OCI-LY7 (cell line): ENCODE measurements around the gene SGMS1. TPM values are rescaled to one million over a fixed set of nuclear protein-coding genes. Genes with fewer than 3 reads are reported as not detected.
"Not testable (repeated sequence)": the region's sequence is repeated elsewhere in the genome, so short reads cannot be mapped to it uniquely, and the experiment has no call there.

Source experiments
- BruUV-seq: library from RNA; stranded (reverse); fragments of 400-500 nt; replicated peaks from 2 replicates; lab custom pipeline; 2021; lab: Mats Ljungman, UMichigan
- CTCF ChIA-PET: fragments of 300-600 bp; sonication (Branson Sonifier 250); formaldehyde crosslinking; loops from one replicate; lab custom pipeline; 2022; ENCODE audit warnings: antibody characterized with exemption; ENCODE audit not compliant: unreplicated experiment; lab: Charles Lee
- POLR2A ChIA-PET: fragments of 300-600 bp; sonication (Branson Sonifier 250); formaldehyde crosslinking; loops from one replicate; lab custom pipeline; 2022; ENCODE audit warnings: antibody characterized with exemption; lab: Charles Lee
- DNase-seq: peaks from one replicate; pipeline ENCODE4 v3.0.0-alpha.2; 2015; ENCODE audit warnings: low spot score
- H2AFZ ChIP-seq: fragments of 200-600 bp; sonication (generic), shearing (Covaris generic); 2 replicates; pipeline ENCODE4 v1.6.1; 2014; ENCODE audit warnings: mild to moderate bottlenecking, antibody characterized with exemption, low read length, moderate library complexity
- H3K27ac ChIP-seq: fragments of 200-600 bp; sonication (generic); 2 replicates; pipeline ENCODE4 v1.5.1; 2014; ENCODE audit warnings: mixed run types, low read depth, mild to moderate bottlenecking, moderate library complexity, low read length, inconsistent platforms; ENCODE audit not compliant: poor library complexity, severe bottlenecking
- H3K36me3 ChIP-seq: fragments of 200-600 bp; sonication (generic); 2 replicates; pipeline ENCODE4 v1.6.1; 2014; ENCODE audit warnings: mild to moderate bottlenecking, antibody characterized with exemption, low read length, moderate library complexity, mixed read lengths; ENCODE audit not compliant: insufficient read depth
- H3K4me1 ChIP-seq: fragments of 200-600 bp; sonication (generic); 2 replicates; pipeline ENCODE4 v1.5.1; 2014; ENCODE audit warnings: mild to moderate bottlenecking, low read length; ENCODE audit not compliant: insufficient read depth, poor library complexity, severe bottlenecking
- H3K4me2 ChIP-seq: fragments of 200-600 bp; sonication (generic); 2 replicates; pipeline ENCODE4 v1.6.1; 2014; ENCODE audit warnings: mild to moderate bottlenecking, low read length
- H3K4me3 ChIP-seq: fragments of 200-600 bp; sonication (generic); 2 replicates; pipeline ENCODE4 v1.5.1; 2014; ENCODE audit warnings: mild to moderate bottlenecking, low read depth, low read length; ENCODE audit not compliant: poor library complexity, severe bottlenecking
- H3K79me2 ChIP-seq: fragments of 200-600 bp; sonication (generic); 2 replicates; pipeline ENCODE4 v1.6.1; 2016; ENCODE audit warnings: low read depth, mild to moderate bottlenecking, low read length, moderate library complexity, mixed read lengths; ENCODE audit not compliant: insufficient read depth
- H3K9me2 ChIP-seq: fragments of 200-600 bp; sonication (generic); 2 replicates; pipeline ENCODE4 v1.6.1; 2016; ENCODE audit warnings: mild to moderate bottlenecking, low read length, mixed read lengths; ENCODE audit not compliant: insufficient read depth
- H3K9me3 ChIP-seq: fragments of 200-600 bp; sonication (generic); 2 replicates; pipeline ENCODE4 v1.6.1; 2014; ENCODE audit warnings: mild to moderate bottlenecking, mixed run types, low read length, mixed read lengths
- H4K20me1 ChIP-seq: fragments of 200-600 bp; sonication (generic); 2 replicates; pipeline ENCODE4 v1.6.1; 2014; ENCODE audit warnings: mild to moderate bottlenecking, antibody characterized with exemption, low read length, moderate library complexity, mixed read lengths; ENCODE audit not compliant: insufficient read depth
- CTCF ChIP-seq: fragments of 200-600 bp; sonication (generic); conservative IDR thresholded peaks from 2 replicates; pipeline ENCODE4 v1.5.1; 2014; ENCODE audit warnings: mild to moderate bottlenecking, antibody characterized with exemption, low read length, moderate library complexity, mixed read lengths
- EZH2phosphoT487 ChIP-seq: fragments of 200-600 bp; sonication (generic); IDR thresholded peaks from 2 replicates; pipeline ENCODE4 v1.6.1; 2018; ENCODE audit warnings: low read depth, borderline replicate concordance, mild to moderate bottlenecking, mixed run types, antibody characterized with exemption, low read length, moderate library complexity, mixed read lengths
- intact Hi-C: fragments of 100-400 bp; cut with micrococcal nuclease; formaldehyde crosslinking; loops from one replicate; pipeline ENCODE4 v1.10.0; 2022; ENCODE audit not compliant: unreplicated experiment
- total RNA-seq, 2 experiments: library from RNA; depleted of rRNA in 1 of 2; stranded (reverse); fragments of >200 nt in 1 of 2; shearing (Covaris generic) in 1 of 2; gene quantifications; 2 replicates each; pipeline ENCODE4 v1.2.3, GENCODE V29; 2014 to 2022

Gene SGMS1
- total RNA-seq, 2 experiments from 2014 or later = 45.4 to 57.5 TPM

DNA sequence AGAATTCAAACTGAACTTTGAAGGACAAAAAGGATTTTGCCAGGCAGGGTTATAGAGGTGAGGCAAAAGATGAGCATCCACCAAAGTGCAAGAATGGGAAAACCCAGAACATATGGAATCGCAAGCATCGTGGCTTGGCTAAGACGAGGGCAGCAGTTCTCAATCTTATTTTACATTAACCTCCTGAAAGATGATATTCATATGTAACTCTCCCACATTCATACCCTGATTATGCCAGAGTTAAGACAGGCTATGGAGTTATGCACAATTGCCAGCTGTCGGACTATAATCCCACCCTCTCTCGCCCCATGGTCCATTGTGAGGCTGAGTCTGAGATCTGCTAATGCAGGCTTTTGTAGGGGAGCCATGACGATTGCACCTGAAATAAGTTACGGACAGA lies 351.2 kb downstream of the SGMS1 start:
- Histone ChIP-seq H4K20me1 (no peaks in the 10 kb centered on the region), H3K79me2 (no peaks in the 10 kb centered on the region), H3K4me3 (no peak overlapping the region), H3K9me3 (no peaks in the 10 kb centered on the region), H3K9me2 (no peaks in the 10 kb centered on the region), H2AFZ (no peak overlapping the region), H3K36me3 (no peaks in the 10 kb centered on the region), H3K27ac (no peak overlapping the region), H3K4me2 (no peak overlapping the region), H3K4me1 (no peaks in the 10 kb centered on the region)
- intact Hi-C loops = no loop called here
- POLR2A ChIA-PET = no interaction called here
- TF ChIP-seq CTCF = no peak
- no peak for TF ChIP-seq EZH2phosphoT487
- no peak for DNase-seq
- CTCF ChIA-PET = no interaction called here
- no TSS peak for BruUV-seq

DNA sequence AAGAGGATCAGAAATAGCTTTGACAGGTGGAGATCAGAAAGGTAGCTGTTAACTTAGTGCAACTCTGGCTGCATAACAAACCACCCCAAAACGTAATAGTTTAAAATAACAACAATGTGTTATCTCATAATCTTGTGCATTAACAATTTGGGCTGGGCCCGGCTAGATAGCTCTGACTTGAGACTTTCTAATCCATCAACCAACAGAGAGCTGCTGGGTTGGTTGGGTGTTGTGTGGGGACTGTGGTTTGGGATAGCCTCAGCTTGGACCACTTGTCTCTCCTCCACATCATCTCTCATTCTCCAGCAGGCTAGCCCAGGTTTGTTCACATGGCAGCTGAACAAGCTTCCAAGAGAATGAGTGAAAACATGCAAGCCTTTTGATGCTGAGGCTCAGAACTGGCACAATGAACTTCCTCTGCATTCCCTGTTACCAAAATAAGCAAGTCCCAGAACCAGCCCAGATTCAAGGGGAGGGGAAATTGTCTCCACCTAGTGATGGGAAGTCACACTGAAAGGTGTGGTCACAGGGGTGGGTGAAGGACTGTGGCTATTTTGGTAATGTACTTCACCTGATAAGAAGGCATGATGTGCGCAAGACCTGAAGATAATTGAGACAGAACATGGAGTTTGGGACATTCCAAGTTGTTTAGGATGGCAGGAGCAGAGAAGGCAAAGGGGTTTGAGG lies 352.0 kb downstream of the SGMS1 start:
- Histone ChIP-seq H3K36me3 (no peaks in the 10 kb centered on the region), H4K20me1 (no peaks in the 10 kb centered on the region), H3K79me2 (no peaks in the 10 kb centered on the region), H2AFZ (no peak overlapping the region), H3K27ac (no peak overlapping the region), H3K9me2 (no peaks in the 10 kb centered on the region), H3K4me1 (no peaks in the 10 kb centered on the region), H3K9me3 (no peaks in the 10 kb centered on the region), H3K4me3 (no peak overlapping the region), H3K4me2 (no peak overlapping the region)
- TF ChIP-seq CTCF = no peak
- TF ChIP-seq EZH2phosphoT487 = no peak
- intact Hi-C loops = no loop called here
- BruUV-seq = no TSS peak
- POLR2A ChIA-PET = no interaction called here
- CTCF ChIA-PET = no interaction called here
- no peak for DNase-seq

- H3K36me3 ChIP-seq, POLR2A ChIA-PET, H3K4me3 ChIP-seq, H4K20me1 ChIP-seq, H2AFZ ChIP-seq, H3K4me2 ChIP-seq, H3K27ac ChIP-seq, CTCF ChIA-PET, H3K9me2 ChIP-seq, H3K79me2 ChIP-seq, intact Hi-C loops, BruUV-seq, H3K4me1 ChIP-seq, H3K9me3 ChIP-seq, DNase-seq: not testable (repeated sequence)
These were observed 355.9 kb downstream of the SGMS1 start for GRCh38 chr10:50267877-50268276.

GRCh38 chr10:50262625-50263024 lies 361.1 kb downstream of the SGMS1 start:
- H4K20me1 ChIP-seq, DNase-seq, H2AFZ ChIP-seq, CTCF ChIA-PET, POLR2A ChIA-PET, H3K4me3 ChIP-seq, H3K4me2 ChIP-seq, H3K36me3 ChIP-seq, intact Hi-C loops, BruUV-seq, H3K79me2 ChIP-seq, H3K27ac ChIP-seq, H3K9me3 ChIP-seq, H3K9me2 ChIP-seq: not testable (repeated sequence)
- peaks cover 12% of the 10 kb centered on the region for H3K4me1 ChIP-seq
